Thyroid gland (tissue), 4 donors: ENCODE measurements around the gene ARHGAP28. TPM values are rescaled to one million over a fixed set of nuclear protein-coding genes. Genes with fewer than 3 reads are reported as not detected.

Source experiments
- DNase-seq, 2 donors: peaks; one replicate each; pipeline ENCODE4 v3.0.0-alpha.2; 2019
- H3K27ac ChIP-seq, 3 donors: fragments of 200-600 bp; sonication (generic); 1 replicate in 2 of 3; 2 replicates in 1 of 3; pipeline ENCODE4 v1.5.1; 2016 to 2019; ENCODE audit warnings: mild to moderate bottlenecking in 1 of 3, moderate library complexity in 1 of 3
- H3K27me3 ChIP-seq: fragments of 200-600 bp; sonication (generic); one replicate; pipeline ENCODE4 v1.5.1; 2019
- H3K36me3 ChIP-seq, 2 donors: fragments of 200-600 bp; sonication (generic); one replicate each; pipeline ENCODE4 v1.5.1; 2016 to 2019
- H3K4me1 ChIP-seq, 2 donors: fragments of 200-600 bp; sonication (generic); one replicate each; pipeline ENCODE4 v1.5.1; 2017 to 2019
- H3K4me3 ChIP-seq, 3 donors: fragments of 200-600 bp; sonication (generic); replicated peaks in 1 of 3; 1 replicate in 2 of 3; 2 replicates in 1 of 3; pipeline ENCODE4 v1.5.1; 2016; ENCODE audit warnings: mild to moderate bottlenecking in 1 of 3
- H3K9me3 ChIP-seq: fragments of 200-600 bp; sonication (generic); one replicate; pipeline ENCODE4 v1.5.1; 2017
- POLR2A ChIP-seq, 2 donors: fragments of 450-650 bp; IDR thresholded peaks; one replicate each; pipeline ENCODE4 v1.6.1; 2017; ENCODE audit warnings: antibody characterized with exemption in 2 of 2, mild to moderate bottlenecking in 2 of 2, moderate library complexity in 1 of 2
- WGBS, 2 donors: methylation state at CpG; one replicate each; pipeline ENCODE4 v1.1.5; 2017; 5-methylcytosine and 5-hydroxymethylcytosine counted together
- intact Hi-C: fragments of 100-400 bp; cut with DNase I; formaldehyde crosslinking; loops from one replicate; pipeline ENCODE4 v1.15.1; 2023
- total RNA-seq, 4 donors: library from RNA; depleted of rRNA; stranded (reverse); fragments of >200 nt; gene quantifications; one replicate each; pipeline ENCODE4 v1.2.3, GENCODE V29; 2016
- TF ChIP-seq, protein P1 (sequence below), 6 experiments: fragments of 200-600 bp in 3 of 6; fragments of 450-650 bp in 3 of 6; sonication (generic) in 3 of 6; IDR thresholded peaks; one replicate each; pipeline ENCODE4 v1.5.1; 2016 to 2019; ENCODE audit warnings: antibody characterized with exemption in 6 of 6, mild to moderate bottlenecking in 2 of 6, inconsistent platforms in 1 of 6, moderate library complexity in 1 of 6

The ARHGAP28 gene, protein sequence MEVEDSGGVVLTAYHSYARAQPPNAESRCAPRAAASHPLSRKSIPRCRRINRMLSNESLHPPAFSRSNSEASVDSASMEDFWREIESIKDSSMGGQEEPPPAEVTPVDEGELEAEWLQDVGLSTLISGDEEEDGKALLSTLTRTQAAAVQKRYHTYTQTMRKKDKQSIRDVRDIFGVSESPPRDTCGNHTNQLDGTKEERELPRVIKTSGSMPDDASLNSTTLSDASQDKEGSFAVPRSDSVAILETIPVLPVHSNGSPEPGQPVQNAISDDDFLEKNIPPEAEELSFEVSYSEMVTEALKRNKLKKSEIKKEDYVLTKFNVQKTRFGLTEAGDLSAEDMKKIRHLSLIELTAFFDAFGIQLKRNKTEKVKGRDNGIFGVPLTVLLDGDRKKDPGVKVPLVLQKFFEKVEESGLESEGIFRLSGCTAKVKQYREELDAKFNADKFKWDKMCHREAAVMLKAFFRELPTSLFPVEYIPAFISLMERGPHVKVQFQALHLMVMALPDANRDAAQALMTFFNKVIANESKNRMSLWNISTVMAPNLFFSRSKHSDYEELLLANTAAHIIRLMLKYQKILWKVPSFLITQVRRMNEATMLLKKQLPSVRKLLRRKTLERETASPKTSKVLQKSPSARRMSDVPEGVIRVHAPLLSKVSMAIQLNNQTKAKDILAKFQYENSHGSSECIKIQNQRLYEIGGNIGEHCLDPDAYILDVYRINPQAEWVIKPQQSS
- 10 to 100 TPM in 2 of 4 donors, 1 to 10 TPM in 2; 2.8 to 26.5 (median 9.1) TPM for total RNA-seq

DNA sequence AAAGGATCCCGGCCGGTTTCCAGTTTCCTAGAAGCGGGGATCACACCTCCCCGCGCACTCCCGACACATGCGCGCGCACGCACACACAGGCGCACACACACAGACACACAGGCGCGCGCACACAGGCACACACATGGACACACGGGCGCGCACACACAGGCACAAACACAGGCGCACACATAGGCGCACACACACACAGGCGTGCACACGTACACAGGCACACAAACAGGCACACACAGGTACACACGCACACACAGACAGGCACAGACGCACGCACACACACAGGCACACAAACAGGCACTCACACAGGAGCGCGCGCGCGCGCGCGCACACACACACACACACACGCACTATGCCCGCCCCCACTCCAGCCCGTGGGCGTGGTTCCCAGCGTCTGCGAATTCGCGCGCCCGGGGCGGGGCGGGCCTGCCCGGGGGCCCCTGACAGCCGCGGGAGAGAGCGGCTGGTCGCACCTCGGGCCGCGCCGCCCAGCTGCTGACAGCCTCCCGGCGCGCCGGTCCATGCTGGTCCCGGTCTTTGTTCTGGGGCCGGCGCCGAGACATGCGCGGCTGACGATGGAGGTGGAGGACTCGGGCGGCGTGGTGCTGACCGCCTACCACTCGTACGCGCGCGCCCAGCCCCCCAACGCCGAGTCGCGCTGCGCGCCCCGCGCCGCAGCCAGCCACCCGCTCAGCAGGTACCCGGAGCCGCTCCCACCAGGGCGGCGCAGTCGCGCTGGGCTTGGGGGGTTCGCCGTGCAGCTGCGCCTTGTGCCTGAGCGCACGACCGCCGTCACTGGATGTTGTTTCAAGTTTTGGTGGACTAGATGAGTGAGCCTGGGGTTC lies at the start of gene ARHGAP28:
TSS of gene ARHGAP28 (plus strand) at position 470 of the 845 bp plus-strand sequence. CDS start at position 576, 106 bp downstream.
- Histone ChIP-seq H3K27ac (peak within 1 kb of the TSS; percentile 51 to 85 (median 79)), H3K27me3 (no peaks in the 10 kb centered on the region), H3K4me1 (peaks cover 5 to 18% of the 10 kb centered on the region in 2 donors), H3K36me3 (no peaks in the 10 kb centered on the region), H3K9me3 (no peaks in the 10 kb centered on the region), H3K4me3 (peak within 1 kb of the TSS; percentile 24 to 46 (median 26))
- intact Hi-C loops: loop anchor here (10.0 kb wide), 1 partner anchor 155 kb away; no protein-coding TSS in a partner anchor
- WGBS, 2 donors: 0 to 2% methylated on average over 15 to 44 of the region's 96 CpGs
- DNase-seq: peak; percentile 87 to 90
- TF ChIP-seq, protein P1, sequence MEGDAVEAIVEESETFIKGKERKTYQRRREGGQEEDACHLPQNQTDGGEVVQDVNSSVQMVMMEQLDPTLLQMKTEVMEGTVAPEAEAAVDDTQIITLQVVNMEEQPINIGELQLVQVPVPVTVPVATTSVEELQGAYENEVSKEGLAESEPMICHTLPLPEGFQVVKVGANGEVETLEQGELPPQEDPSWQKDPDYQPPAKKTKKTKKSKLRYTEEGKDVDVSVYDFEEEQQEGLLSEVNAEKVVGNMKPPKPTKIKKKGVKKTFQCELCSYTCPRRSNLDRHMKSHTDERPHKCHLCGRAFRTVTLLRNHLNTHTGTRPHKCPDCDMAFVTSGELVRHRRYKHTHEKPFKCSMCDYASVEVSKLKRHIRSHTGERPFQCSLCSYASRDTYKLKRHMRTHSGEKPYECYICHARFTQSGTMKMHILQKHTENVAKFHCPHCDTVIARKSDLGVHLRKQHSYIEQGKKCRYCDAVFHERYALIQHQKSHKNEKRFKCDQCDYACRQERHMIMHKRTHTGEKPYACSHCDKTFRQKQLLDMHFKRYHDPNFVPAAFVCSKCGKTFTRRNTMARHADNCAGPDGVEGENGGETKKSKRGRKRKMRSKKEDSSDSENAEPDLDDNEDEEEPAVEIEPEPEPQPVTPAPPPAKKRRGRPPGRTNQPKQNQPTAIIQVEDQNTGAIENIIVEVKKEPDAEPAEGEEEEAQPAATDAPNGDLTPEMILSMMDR (IDR thresholded peaks at IDR 0.05): peak in 3 of 6 experiments; percentile 44 to 58 (median 44)
- TF ChIP-seq POLR2A (IDR thresholded peaks at IDR 0.05): peak; percentile 4 to 87

DNA sequence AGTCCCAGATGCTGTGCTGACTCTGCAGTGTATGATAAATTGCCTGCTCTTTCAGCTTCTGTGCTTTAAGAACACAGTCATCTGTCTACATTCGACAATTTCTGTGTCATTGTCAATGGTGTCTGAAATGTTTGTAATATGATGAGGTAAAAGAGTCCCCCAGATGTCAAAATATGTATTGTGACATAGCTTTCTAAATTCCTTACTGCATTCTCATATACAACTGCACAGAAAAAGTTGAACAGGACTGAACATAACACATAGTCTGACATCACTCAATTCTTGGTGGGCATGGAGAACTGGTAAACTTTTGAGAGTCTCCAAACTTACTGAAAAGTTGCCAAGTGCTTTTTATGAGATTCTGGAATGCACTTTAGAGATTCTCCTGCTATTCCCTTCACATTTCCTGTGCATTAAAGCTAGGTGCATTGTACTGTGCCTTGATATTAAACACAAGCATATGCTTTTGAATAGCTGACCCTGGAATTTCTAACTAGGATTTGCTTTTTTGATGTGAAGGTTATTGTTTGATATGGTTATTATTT lies 48.1 kb upstream of the ARHGAP28 start:
- intact Hi-C loops: no loop called here
- 69 to 83% methylated on average over 1 of the region's 1 CpG for WGBS, 2 donors
- TF ChIP-seq POLR2A (IDR thresholded peaks at IDR 0.05): no peak
- TF ChIP-seq, protein P1 (IDR thresholded peaks at IDR 0.05): no peak

DNA sequence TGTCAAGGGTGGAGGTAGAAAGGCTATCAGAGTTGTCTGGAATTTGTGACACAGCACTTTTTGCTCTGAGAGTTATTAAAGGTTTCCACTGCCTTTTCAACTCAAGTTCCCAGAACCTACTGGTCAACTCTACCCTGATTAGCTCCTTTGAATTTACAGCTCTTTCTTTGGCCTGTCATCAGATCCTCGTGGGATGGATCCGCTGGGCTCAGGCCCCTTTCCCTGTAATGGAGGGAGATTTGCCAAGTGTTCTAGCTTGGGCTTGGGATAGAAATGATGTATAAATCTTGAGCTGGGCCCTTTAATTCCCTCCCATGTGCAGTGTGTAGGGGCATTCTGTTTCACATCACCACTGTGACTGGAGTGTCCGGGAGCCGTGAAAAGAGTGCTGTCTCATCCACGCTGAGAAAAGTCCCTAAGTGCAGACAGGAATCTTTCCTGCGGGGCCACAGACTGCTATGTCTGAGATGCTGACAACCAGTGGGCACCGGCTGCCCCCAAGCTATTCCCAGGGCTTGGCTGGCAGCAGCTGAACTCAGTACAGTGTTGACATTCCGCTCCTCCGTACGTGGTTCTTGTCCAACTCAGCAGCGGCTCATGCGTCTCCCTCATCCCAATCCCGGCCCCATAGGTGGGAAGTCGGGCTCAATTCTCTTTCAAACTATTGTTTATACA lies 46.9 kb upstream of the ARHGAP28 start:
- intact Hi-C loops: no loop called here
- no peaks in the 10 kb centered on the region for H3K36me3 ChIP-seq
- H3K27ac ChIP-seq: no peak overlapping the region
- WGBS, 2 donors: 65 to 69% methylated on average over 13 to 14 of the region's 14 CpGs
- no peaks in the 10 kb centered on the region for H3K9me3 ChIP-seq
- H3K27me3 ChIP-seq: no peaks in the 10 kb centered on the region
- no peak for DNase-seq
- H3K4me1 ChIP-seq: no peaks in the 10 kb centered on the region
- H3K4me3 ChIP-seq: no peak overlapping the region
- no peak for TF ChIP-seq POLR2A (IDR thresholded peaks at IDR 0.05)

More for the DNA sequence above, 48.1 kb upstream of the ARHGAP28 start:
- Histone ChIP-seq H3K4me3 (no peak overlapping the region), H3K4me1 (no peaks in the 10 kb centered on the region), H3K27me3 (no peaks in the 10 kb centered on the region), H3K27ac (no peak overlapping the region), H3K36me3 (no peaks in the 10 kb centered on the region), H3K9me3 (no peaks in the 10 kb centered on the region)
- no peak for DNase-seq

DNA sequence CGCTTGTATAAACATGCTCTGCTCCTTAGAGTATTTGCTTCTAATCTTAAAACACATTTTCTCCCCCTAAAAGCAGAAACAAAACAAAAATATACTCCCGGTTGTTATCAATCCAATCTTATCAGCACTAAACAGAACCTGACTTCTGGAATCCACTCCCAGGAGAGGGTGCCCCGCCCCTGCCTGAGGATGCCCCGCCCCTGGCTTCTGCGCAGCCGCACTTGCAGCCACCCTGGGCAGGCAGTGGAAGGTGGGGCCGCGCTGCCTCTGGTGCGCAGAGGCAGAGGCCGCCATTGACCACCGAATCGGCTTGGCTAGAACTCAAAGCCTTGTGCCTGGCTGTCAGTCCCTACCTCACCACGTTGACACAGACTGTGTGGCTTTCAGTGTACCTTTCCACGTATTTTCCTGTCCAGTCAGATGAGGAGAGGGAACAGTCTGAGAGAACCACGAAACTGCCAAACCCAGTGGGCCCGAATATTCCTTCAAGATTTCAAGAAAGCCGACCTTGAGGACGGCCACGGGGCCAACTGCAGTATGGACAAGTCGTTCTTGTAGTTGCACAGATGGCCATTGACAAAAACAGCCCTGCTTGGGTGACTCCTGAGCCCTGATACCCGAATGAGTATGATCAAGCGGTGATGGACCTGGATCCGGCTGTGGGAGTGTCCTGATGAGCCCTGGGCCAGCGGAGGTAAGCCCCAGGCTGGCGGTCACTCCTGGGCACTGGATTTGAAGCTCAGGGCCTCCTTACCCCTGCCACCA lies 46.2 kb upstream of the ARHGAP28 start:
- Histone ChIP-seq H3K36me3 (no peaks in the 10 kb centered on the region), H3K27ac (no peak overlapping the region), H3K4me3 (no peak overlapping the region), H3K27me3 (no peaks in the 10 kb centered on the region), H3K9me3 (no peaks in the 10 kb centered on the region), H3K4me1 (no peaks in the 10 kb centered on the region)
- WGBS, 2 donors: 85 to 89% methylated on average over 17 to 23 of the region's 25 CpGs
- no peak for DNase-seq
- intact Hi-C loops: no loop called here
- no peak for TF ChIP-seq POLR2A (IDR thresholded peaks at IDR 0.05)
- TF ChIP-seq, protein P1 (IDR thresholded peaks at IDR 0.05): no peak
